Loucy (cell line): ENCODE measurements around the gene CYSRT1.

Source experiments
- EZH2phosphoT487 ChIP-seq: fragments of 200-600 bp; IDR thresholded peaks from 2 replicates; pipeline ENCODE4 v1.6.1; 2018; ENCODE audit warnings: antibody characterized with exemption, mild to moderate bottlenecking, moderate library complexity, borderline replicate concordance
- TF ChIP-seq, protein P1 (sequence below): fragments of 200-600 bp; sonication (generic); conservative IDR thresholded peaks from 2 replicates; pipeline ENCODE4 v1.5.1; 2014; ENCODE audit warnings: mild to moderate bottlenecking, antibody characterized with exemption, low read length

DNA sequence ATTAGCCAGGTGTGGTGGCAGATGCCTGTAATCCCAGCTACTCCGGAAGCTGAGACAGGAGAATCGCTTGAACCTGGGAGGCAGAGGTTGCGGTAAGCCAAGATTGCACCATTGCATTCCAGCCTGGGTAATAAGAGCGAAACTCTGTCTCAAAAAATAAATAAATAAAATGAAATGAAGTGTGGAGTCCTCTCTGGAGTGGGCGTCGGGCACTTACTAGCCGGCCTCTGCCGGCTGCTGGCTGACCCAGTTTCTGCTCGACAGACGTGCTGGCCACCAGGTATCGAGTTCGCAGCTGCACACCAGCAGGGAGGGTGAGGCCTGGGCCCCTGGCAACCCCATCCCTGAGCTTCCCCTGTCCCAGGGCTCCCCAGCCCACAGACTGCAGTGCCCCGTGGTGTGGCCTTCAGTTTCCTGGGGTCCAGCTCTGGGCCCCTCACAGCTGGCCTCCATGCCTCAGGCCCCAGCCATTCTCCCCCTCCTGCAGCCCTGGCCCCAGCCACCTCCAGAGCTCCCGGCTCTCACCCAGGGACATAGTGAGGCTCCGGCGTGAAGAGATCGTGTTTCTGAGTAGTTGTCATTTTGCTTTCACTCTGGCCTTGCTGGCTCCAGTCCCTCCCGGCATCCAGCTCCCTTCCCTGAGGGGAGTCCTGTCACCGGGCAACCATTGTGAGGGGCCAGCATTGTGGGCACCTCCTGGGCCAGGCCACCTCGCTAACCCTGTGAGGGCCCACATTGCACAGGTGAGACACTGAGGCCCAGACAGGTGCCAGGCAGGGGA, 22.4 kb downstream of the CYSRT1 start:
- TF ChIP-seq, protein P1, sequence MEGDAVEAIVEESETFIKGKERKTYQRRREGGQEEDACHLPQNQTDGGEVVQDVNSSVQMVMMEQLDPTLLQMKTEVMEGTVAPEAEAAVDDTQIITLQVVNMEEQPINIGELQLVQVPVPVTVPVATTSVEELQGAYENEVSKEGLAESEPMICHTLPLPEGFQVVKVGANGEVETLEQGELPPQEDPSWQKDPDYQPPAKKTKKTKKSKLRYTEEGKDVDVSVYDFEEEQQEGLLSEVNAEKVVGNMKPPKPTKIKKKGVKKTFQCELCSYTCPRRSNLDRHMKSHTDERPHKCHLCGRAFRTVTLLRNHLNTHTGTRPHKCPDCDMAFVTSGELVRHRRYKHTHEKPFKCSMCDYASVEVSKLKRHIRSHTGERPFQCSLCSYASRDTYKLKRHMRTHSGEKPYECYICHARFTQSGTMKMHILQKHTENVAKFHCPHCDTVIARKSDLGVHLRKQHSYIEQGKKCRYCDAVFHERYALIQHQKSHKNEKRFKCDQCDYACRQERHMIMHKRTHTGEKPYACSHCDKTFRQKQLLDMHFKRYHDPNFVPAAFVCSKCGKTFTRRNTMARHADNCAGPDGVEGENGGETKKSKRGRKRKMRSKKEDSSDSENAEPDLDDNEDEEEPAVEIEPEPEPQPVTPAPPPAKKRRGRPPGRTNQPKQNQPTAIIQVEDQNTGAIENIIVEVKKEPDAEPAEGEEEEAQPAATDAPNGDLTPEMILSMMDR, result no peak
- no peak for TF ChIP-seq EZH2phosphoT487
